Epithelial cell of esophagus (primary cell): Measurements from ENCODE around the gene PSEN2.

ENCODE experiments used
- DNase-seq: peaks from one replicate; pipeline ENCODE4 v3.0.0; 2010; ENCODE audit warnings: low read depth
- H3K4me3 ChIP-seq: 2 replicates; pipeline ENCODE4 v1.5.1; 2011; ENCODE audit warnings: mild to moderate bottlenecking, low read length, control low read depth
- CTCF ChIP-seq: IDR thresholded peaks from 2 replicates; pipeline ENCODE4 v1.5.1; 2011; ENCODE audit warnings: low read depth, mild to moderate bottlenecking, low read length, control low read depth, inconsistent platforms; ENCODE audit not compliant: insufficient read depth; ENCODE audit errors: missing control alignments

The PSEN2 gene

GRCh38 chr1:226943927-226944326, 73.5 kb downstream of the PSEN2 start:
- no peak for TF ChIP-seq CTCF
- H3K4me3 ChIP-seq = no peak overlapping the region

DNA sequence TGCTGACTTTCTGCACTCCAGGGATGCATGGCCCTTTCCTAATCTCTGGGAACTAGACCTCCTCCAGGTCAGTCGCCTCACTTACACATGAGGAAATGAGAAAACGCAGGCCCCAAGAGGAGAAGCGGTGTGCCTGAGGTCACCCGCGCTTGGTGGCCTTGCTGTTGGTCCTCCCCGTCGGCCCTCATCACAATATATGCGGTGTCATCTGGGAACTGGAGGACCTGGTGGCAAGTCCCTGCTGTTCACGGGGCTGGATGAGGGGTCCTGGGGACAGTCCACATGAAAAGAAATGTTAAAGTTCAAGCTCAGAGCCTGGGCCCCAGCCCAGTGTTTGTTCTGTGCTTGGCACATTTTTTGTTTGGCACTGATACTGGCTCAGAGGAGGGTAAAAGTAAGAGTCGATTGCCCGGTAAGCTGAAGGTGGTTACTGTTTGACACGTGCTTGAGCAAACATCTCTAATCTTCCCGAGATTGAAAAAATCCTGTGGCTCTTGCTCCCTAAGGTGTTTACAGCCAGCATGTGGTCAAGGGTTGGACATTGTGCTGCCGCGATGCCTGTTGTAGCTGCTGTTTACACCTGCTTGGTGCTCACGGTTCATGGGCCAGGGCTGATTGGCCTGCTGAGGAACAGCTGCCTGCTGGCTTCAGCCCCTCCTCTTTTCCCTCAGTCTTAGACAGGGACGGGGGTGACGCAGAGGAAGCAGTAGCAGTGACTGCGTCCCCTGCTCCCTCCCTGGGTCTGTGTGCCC, 74.9 kb downstream of the PSEN2 start:
- no peak for DNase-seq
- TF ChIP-seq CTCF = no peak
- no peak overlapping the region for H3K4me3 ChIP-seq

More at GRCh38 chr1:226943927-226944326, 73.5 kb downstream of the PSEN2 start:
- no peak for DNase-seq
